ENCODE data around the gene FNDC7.

The FNDC7 gene

GRCh38 chr1:108717774-108718316, 5.1 kb downstream of the FNDC7 start:
- TF ChIP-seq SPI1 (IDR thresholded peaks at IDR 0.05; ENCODE audit: borderline replicate concordance, low read depth) (no peak), POLR2AphosphoS5 (IDR thresholded peaks at IDR 0.05; ENCODE audit: low read depth) (no peak), GABPA (IDR thresholded peaks at IDR 0.05; ENCODE audit: low read depth) (no peak)
- TF ChIP-seq, protein P1, sequence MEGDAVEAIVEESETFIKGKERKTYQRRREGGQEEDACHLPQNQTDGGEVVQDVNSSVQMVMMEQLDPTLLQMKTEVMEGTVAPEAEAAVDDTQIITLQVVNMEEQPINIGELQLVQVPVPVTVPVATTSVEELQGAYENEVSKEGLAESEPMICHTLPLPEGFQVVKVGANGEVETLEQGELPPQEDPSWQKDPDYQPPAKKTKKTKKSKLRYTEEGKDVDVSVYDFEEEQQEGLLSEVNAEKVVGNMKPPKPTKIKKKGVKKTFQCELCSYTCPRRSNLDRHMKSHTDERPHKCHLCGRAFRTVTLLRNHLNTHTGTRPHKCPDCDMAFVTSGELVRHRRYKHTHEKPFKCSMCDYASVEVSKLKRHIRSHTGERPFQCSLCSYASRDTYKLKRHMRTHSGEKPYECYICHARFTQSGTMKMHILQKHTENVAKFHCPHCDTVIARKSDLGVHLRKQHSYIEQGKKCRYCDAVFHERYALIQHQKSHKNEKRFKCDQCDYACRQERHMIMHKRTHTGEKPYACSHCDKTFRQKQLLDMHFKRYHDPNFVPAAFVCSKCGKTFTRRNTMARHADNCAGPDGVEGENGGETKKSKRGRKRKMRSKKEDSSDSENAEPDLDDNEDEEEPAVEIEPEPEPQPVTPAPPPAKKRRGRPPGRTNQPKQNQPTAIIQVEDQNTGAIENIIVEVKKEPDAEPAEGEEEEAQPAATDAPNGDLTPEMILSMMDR (IDR thresholded peaks at IDR 0.05; ENCODE audit: insufficient read depth, low read length) = no peak
- TF ChIP-seq, protein P2, sequence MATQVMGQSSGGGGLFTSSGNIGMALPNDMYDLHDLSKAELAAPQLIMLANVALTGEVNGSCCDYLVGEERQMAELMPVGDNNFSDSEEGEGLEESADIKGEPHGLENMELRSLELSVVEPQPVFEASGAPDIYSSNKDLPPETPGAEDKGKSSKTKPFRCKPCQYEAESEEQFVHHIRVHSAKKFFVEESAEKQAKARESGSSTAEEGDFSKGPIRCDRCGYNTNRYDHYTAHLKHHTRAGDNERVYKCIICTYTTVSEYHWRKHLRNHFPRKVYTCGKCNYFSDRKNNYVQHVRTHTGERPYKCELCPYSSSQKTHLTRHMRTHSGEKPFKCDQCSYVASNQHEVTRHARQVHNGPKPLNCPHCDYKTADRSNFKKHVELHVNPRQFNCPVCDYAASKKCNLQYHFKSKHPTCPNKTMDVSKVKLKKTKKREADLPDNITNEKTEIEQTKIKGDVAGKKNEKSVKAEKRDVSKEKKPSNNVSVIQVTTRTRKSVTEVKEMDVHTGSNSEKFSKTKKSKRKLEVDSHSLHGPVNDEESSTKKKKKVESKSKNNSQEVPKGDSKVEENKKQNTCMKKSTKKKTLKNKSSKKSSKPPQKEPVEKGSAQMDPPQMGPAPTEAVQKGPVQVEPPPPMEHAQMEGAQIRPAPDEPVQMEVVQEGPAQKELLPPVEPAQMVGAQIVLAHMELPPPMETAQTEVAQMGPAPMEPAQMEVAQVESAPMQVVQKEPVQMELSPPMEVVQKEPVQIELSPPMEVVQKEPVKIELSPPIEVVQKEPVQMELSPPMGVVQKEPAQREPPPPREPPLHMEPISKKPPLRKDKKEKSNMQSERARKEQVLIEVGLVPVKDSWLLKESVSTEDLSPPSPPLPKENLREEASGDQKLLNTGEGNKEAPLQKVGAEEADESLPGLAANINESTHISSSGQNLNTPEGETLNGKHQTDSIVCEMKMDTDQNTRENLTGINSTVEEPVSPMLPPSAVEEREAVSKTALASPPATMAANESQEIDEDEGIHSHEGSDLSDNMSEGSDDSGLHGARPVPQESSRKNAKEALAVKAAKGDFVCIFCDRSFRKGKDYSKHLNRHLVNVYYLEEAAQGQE (IDR thresholded peaks at IDR 0.05; ENCODE audit: insufficient replicate concordance, low read depth) = no peak
- DNase-seq (ENCODE audit: low read depth in 1 of 2, low spot score in 1 of 2) = no peak
- H3K4me3 ChIP-seq (replicated peaks; ENCODE audit: insufficient read depth, low read length) = no peak overlapping the region
- no peaks in the 10 kb centered on the region for H3K27me3 ChIP-seq (ENCODE audit: insufficient read depth, poor library complexity, severe bottlenecking)
- H3K27ac ChIP-seq (replicated peaks) = no peak overlapping the region

DNA sequence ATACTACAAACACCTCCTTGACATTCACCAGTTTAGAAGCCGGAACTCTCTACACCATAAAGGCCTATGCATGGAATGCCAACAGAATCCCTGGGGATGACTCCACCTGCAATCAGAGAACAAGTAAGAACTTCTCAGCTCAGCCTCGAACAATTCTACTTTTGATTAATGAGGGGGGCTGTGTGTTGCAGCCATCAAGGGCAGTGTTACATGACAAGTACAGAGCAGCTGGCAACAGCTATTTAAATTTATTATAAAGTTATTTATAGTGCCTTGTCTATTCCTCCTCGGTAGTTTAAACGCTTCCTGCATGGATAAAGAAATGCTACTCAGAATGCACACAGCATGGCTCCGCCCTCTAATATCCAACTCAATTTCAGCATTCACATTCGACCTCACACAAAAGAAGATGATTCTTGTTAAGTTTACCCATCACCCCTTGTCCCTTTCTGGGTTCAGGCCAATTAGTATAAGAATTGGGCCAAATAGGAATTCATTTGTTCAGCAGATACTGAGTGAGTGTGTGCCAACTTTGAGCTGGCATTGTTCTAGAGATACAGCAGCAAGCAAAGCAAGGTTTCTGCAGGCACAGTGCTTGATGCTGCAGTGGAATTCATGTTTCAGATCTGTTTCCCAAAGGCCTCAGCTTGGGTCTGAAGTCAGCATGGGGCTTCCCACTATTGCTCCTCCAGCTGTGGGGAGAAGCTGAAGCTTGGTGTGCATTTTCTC, 6.4 kb downstream of the FNDC7 start:
- no peak overlapping the region for H3K27ac ChIP-seq (replicated peaks)
- H3K4me3 ChIP-seq (replicated peaks; ENCODE audit: insufficient read depth, low read length) = no peak overlapping the region
- DNase-seq (ENCODE audit: low read depth in 1 of 2, low spot score in 1 of 2) = no peak
- no peaks in the 10 kb centered on the region for H3K27me3 ChIP-seq (ENCODE audit: insufficient read depth, poor library complexity, severe bottlenecking)
- no peak for TF ChIP-seq SPI1 (IDR thresholded peaks at IDR 0.05; ENCODE audit: borderline replicate concordance, low read depth)
- TF ChIP-seq, protein P2 (IDR thresholded peaks at IDR 0.05; ENCODE audit: insufficient replicate concordance, low read depth) = no peak
- no peak for TF ChIP-seq GABPA (IDR thresholded peaks at IDR 0.05; ENCODE audit: low read depth)
- TF ChIP-seq, protein P1 (IDR thresholded peaks at IDR 0.05; ENCODE audit: insufficient read depth, low read length) = no peak
- no peak for TF ChIP-seq POLR2AphosphoS5 (IDR thresholded peaks at IDR 0.05; ENCODE audit: low read depth)

DNA sequence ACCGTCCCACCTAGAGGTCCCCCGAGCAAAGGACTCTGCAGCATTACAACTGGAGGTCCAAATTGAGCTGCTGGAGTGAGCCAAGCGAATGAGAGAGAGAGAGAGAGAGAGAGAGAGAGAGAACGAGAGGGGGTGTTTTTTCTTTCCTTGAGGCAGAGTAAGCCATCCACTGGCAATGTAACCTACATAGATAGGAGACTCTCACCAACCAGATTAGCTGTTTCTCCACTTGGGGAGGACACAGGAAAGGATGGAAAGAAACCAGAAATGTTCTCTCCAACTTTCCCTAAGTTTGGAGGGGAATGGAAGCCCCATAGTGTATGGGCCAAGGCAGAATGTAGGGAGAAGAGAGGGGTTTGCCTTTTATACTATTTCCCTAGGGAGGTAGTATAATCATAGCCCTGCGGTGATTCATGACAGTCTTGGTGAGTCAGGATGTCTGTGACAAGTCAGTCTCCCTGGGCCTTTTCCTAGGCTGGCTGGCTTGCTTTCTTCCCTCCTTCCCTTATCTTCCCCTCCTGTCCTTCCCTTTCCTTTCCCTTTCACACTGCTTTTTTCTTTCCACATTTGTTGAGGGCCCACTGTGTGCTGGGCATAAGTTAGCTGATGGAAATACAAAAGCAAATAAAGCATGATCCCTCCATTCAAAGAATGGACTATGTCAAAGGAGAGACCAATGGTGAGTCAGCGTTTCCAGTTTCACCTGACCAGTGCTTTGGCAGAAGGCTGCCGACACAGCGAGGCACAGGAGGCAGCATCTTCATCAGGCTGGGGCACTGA, 7.1 kb downstream of the FNDC7 start:
- H3K4me3 ChIP-seq (replicated peaks; ENCODE audit: insufficient read depth, low read length) = no peak overlapping the region
- no peak overlapping the region for H3K27ac ChIP-seq (replicated peaks)
- DNase-seq (ENCODE audit: low read depth in 1 of 2, low spot score in 1 of 2) = no peak
- TF ChIP-seq, protein P1 (IDR thresholded peaks at IDR 0.05; ENCODE audit: insufficient read depth, low read length) = no peak
- TF ChIP-seq, protein P2 (IDR thresholded peaks at IDR 0.05; ENCODE audit: insufficient replicate concordance, low read depth) = no peak
- no peak for TF ChIP-seq SPI1 (IDR thresholded peaks at IDR 0.05; ENCODE audit: borderline replicate concordance, low read depth)
- no peak for TF ChIP-seq POLR2AphosphoS5 (IDR thresholded peaks at IDR 0.05; ENCODE audit: low read depth)
- TF ChIP-seq GABPA (IDR thresholded peaks at IDR 0.05; ENCODE audit: low read depth) = no peak
- H3K27me3 ChIP-seq (ENCODE audit: insufficient read depth, poor library complexity, severe bottlenecking) = no peaks in the 10 kb centered on the region

Measured in HL-60 (cell line).